ENCODE results near the gene CHMP1A.

Gene CHMP1A

GRCh38 chr16:89605186-89605970, 52.1 kb downstream of the CHMP1A start:
- DNase-seq (ENCODE audit: low read depth in 2 of 2): no peak

GRCh38 chr16:89604764-89605163, 52.7 kb downstream of the CHMP1A start:
- DNase-seq (ENCODE audit: low read depth in 2 of 2): no peak

GRCh38 chr16:89602952-89603590, 54.4 kb downstream of the CHMP1A start:
- DNase-seq (ENCODE audit: low read depth in 2 of 2): no peak

DNA sequence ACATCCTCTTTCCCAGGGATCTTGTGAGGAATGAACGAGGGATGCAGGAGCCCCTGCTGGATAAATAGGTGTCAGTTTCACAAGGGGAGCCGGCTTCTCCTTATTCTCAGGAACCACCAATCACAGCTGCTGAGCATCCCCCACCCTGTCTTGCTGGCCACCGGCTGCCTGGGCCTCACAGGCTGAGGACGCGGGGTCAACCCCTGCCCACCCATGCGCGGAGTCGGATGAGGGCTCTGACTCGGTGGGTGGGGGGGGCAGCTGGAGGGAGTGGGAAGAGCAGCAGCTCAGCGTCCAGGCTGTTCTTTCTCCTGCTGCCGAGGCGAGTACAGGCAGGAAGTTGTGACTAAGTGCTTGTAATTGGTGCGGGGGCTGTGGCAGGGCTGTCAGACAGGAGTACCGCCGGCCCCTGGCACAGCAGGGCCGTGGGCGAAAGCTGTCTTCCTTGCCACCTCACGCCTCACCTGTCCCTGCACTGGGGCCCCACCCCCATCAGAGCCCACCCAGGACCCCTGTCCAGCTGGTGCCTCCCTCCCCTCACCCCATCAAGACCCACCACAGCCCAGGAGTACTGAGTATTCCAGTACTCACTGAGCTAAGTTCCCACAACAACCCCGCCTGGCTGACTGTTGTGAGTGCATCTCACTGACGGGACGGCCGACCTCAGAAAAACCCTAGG, 55.1 kb downstream of the CHMP1A start:
- peak; percentile 24 to 30 for DNase-seq (ENCODE audit: low read depth in 2 of 2)

GRCh38 chr16:89601906-89602272, 55.6 kb downstream of the CHMP1A start:
- no peak for DNase-seq (ENCODE audit: low read depth in 2 of 2)

DNA sequence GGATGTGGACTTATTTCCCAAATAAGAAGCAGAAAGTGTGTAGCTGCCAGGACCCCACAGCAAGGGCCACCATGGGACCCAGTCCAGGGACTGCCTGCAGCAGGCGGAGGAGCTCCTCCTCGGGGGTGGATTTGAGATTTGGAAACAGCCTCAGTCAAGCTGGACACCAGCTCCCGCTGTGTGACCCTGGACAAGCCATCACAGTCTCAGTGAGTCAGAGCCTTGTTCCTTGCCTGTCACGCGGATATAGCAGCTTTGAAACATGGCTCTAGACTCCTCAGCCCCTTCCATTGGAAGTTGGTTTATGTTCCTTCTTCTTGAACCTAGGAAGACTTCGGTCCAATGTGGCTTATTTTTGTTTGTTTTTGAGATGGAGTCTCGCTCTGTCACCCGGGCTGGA, 56.6 kb downstream of the CHMP1A start:
- no peak for DNase-seq (ENCODE audit: low read depth in 2 of 2)

DNA sequence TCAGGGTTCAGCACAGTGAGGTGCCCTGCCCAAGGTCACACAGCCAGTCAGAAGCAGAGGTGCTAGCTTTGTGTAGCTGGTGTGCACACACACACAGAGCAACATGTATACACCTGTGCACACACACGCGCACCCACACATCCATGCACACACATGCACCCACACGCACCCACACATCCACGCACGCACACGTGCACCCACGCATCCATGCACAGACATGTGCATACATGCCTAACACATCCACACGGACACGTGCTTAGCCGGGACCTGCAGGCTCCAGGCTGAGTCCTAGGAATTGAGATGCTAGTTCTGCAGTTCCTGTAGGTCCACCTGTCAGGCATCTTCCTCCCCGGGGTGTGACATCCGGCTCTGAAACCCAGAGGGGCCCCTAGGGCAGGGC, 57.1 kb downstream of the CHMP1A start:
- no peak for DNase-seq (ENCODE audit: low read depth in 2 of 2)

- DNase-seq (ENCODE audit: low read depth in 2 of 2): no peak
These were observed 57.6 kb downstream of the CHMP1A start for GRCh38 chr16:89599902-89600301.

DNA sequence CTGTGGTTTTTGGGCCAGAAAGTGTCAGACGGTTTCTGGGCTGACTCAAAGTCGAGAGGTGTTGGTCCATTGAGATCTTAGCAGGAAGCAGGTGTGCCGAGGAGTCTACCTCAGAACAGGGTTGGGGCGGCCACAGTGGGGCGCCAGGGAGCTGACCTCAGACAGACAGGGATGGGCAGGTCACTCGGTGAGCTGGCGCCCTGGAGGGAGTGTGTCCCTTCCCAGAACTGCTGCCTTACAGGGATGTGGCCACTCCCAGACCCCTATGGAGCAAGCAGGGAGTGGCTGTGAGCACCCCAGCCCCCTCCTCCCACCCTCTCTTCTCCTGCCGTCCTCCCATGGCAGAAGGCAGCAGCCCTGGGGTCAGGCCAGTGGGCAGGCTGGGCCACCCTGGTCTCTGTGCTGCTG, 58.1 kb downstream of the CHMP1A start:
- no peak for DNase-seq (ENCODE audit: low read depth in 2 of 2)

DNA sequence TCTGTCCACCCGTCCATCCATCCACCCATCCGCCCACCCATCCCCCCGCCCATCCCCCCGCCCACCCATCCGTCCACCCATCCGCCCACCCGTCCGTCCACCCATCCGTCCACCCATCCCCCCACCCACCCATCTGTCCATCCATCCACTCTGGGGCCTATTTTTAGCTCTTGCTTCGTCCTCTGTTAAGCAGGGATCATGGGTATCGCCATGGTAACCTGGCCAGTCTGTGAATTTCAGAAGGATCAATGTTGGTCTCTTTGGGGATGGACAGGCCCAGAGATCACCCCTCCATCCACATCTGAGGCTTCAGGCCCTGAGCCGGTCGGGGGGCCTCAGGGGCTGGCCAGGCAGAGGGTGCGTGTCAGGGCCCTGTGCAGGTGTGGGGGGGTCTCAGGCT, 59.3 kb downstream of the CHMP1A start:
- no peak for DNase-seq (ENCODE audit: low read depth in 2 of 2)

- DNase-seq (ENCODE audit: low read depth in 2 of 2): no peak
These were observed 60.4 kb downstream of the CHMP1A start for GRCh38 chr16:89596957-89597649.

DNA sequence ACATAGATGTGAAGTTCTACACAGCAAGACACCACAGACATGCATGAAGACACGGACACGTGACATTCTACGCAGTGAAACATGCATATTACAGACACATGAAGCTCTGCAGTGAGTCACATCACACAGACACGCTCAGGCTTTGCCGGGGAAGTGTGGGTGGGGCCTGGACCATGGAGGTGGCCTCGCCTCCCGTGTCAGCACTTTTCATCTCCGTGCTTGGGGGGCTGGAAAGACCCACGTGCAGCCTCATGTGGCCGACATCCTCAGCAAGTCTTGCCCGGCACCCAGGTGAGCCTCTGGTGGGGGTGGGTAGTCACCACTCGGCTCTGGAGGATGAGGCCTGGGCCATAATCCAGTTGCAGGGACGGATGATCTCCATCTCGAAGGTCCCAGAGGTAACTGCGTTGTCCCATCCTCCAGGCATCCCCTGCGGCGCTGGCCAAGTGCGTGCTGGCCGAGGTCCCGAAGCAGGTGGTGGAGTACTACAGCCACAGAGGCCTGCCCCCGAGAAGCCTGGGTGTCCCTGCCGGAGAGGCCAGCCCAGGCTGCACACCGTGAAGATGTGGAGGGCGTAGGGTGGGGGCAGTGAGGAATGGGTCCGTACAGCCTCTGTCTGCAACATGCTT, 61.3 kb downstream of the CHMP1A start:
- DNase-seq (ENCODE audit: low read depth in 2 of 2): no peak

DNA sequence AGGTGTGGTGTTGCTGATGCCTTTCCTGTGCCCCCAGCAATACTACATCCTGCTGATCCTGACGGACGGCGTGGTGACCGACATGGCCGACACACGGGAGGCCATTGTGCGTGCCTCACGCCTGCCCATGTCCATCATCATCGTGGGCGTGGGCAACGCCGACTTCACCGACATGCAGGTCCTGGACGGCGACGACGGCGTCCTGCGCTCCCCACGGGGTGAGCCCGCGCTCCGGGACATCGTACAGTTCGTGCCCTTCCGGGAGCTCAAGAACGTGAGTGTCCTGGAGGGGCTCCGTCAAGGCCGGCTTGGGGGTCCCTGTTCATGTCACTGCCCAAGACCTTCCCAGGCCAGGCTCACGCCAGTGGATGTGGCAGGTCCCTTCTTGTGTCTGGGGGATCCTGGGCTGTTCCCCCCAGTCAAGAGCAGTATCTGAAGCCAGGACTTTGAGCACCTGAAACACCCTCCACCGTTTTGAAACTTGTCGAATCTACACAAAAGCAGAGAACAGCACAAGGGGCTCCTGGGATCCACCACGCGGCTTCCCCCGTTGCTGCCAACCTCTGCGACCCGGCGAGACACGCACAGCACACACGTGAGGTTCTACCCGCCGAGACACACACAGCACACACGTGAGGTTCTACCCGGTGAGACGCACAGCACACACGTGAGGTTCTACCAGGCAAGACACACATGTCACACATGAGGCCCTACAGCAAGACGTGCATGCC, 62.0 kb downstream of the CHMP1A start:
- no peak for DNase-seq (ENCODE audit: low read depth in 2 of 2)
